NCI-H1048 (cell line): ENCODE results near the gene HTR1B.

Experiments
- DNase-seq: peaks from one replicate; lab custom pipeline; 2025; lab: John Stamatoyannopoulos, UW

The HTR1B gene

DNA sequence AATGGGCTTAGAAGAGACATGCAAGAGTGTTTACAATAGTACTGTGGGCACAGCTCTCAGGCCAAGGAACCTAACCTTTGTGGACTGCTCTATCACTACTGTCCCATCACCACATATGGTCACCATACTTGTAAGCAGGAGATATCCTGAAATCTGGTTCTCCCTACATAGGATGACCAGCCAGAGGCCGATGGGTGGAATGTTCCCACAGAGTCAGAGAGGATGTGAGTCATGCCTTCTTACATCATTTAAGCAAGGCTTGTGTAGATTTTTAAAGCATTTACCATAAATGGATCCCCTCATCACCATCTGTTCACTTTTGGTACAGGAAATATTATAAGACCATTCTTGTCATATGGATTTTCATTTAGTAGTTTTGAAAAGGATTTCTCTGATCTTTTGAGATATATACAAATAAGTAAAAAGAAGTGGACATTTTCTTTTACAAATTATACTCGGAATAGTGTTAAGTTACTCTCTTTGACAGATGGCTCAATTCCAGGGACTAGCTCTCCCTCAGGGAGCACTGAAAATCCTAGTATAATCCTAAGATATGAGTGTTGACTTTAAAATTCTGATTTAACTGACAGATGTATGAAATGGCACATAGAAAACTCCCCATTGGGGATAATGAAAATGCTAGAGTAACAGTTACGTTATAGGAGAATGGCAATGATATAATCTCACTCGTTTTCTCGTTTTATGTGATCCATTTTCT, 6.6 kb downstream of the HTR1B start:
- DNase-seq, result no peak

- DNase-seq, result no peak
These were observed 8.0 kb downstream of the HTR1B start for GRCh38 chr6:77455271-77455670.

DNA sequence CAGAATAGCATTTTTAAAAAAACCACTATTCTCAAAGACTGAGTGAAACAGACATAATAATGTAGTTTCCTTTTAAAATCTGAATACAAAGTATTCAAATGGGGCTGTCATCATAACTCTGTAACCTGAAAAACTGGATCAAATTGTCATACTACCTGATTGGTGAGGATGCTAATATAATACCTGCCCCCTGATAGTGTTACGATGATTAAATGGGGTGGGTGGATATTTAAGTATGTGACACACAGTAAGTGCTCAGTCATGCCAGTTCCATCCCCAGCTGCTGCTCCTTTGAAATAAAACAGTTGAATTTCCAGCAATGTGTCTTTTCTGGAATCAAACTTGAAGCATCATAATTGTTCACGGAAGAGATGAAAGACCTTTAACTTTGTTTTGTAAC, 8.9 kb downstream of the HTR1B start:
- DNase-seq, result no peak

- DNase-seq, result no peak
These were observed 11.8 kb downstream of the HTR1B start for GRCh38 chr6:77451466-77451865.

GRCh38 chr6:77450924-77451323, 12.4 kb downstream of the HTR1B start:
- DNase-seq, result no peak

DNA sequence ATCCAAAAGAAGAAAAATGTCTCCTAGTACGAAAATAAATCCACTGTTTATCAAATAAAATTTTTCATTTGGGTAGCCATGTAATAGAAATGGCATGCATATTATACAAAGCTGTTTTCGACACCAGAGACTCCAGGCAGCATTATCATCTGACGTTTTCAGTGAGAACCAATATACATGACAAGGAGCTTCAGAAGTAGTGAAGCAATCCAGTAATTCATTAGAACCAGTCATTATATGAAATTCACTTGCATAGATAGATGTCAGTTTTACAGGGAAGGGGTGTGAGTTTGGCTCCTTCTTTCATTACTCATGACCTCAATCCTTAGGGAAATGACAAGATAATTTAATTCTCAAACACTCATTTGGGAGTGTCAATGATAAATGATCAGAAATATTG, 14.7 kb downstream of the HTR1B start:
- no peak for DNase-seq

GRCh38 chr6:77447254-77447653, 16.0 kb downstream of the HTR1B start:
- no peak for DNase-seq

GRCh38 chr6:77446249-77446648, 17.0 kb downstream of the HTR1B start:
- no peak for DNase-seq

- no peak for DNase-seq
These were observed 18.1 kb downstream of the HTR1B start for GRCh38 chr6:77445214-77445613.

DNA sequence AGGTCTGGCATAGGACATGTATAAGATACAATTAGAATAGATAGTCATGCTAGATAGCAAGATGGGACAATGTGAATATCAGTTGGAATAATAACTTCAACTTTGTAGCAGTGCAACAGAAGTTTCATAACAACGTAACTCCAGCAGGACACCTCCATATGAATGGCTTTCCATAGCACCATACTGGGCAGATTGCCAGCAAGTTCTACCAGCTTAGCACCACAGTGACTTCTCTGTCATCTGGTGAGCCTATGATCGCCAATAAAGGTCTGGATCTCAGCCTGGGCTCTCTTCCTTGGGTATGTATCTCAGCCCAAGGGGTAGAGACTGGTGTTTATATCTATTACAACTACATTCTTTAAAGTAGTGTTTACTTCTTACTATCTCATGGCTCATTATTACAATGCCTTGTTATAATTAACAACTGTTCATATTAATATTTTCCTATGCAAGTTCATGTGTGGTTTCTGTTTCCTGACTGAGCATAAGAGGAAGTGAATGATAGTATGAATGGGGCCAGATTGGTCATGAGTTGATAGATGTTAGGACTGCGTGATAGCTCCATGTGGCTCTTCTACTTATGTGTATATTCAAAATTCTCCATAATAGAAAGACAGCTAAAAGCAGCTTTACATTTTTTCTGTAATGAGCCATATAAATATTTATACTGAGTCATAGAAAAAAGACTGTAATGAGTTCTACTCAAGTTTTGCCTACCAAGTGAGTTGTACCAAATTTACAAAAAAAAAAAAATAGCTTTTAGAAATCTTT, 22.9 kb downstream of the HTR1B start:
- DNase-seq, result no peak

DNA sequence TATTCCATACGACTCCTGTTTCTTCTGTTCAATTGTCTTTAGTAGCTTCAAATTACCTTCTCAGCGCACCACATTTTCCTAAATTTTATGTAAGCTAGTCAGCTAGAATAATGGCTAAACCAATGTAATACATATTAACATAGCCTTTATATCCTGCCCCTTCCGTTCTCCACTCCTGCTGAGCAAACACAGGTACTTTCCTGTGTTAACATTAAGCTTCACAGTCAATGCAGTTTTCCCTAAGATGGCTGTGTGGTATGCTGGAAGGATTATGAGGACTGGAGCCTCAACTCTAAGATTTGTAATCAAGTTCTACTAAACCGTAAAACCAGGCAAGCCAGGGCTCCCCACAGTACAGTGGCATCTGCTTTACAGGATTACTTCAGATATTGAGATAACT, 29.4 kb downstream of the HTR1B start:
- DNase-seq, result no peak

DNA sequence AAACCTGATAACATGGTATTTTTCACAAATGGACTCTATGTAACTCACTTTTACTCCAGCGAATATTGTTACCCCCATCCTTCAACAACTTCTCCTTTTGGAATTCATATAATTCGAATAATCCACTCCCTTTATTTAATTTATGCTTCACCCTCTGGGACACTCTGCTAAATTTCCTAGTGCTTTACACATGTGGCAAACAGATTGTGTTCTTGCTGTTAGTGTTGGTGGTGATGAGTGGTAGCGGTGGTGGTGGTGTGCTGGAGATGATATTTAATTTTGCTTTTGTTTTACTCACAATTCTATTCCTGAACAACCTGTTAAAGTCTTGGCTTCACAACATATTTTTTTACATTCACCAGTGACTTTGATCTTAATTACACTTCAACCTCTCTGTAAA, 32.8 kb downstream of the HTR1B start:
- DNase-seq, result no peak

- no peak for DNase-seq
These were observed 37.6 kb downstream of the HTR1B start for GRCh38 chr6:77425671-77426070.

DNA sequence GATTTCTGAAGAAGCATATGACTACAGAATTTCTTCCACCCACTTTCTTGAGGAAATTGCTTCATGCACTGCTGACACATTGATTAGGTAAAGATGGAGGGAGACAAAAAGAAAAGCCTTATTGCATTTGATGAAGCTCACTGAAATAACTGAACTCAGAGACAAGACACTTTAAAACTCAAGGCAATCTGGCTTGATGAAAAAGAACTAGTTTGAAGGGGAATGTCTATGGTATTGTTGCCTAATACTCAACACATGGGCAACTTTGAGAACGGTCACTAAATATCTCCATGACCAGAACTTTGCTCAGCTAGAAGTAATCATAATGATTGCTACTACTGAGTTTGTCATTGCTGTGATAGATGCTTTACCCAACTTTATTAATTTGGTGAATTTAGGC, 38.1 kb downstream of the HTR1B start:
- DNase-seq, result no peak

DNA sequence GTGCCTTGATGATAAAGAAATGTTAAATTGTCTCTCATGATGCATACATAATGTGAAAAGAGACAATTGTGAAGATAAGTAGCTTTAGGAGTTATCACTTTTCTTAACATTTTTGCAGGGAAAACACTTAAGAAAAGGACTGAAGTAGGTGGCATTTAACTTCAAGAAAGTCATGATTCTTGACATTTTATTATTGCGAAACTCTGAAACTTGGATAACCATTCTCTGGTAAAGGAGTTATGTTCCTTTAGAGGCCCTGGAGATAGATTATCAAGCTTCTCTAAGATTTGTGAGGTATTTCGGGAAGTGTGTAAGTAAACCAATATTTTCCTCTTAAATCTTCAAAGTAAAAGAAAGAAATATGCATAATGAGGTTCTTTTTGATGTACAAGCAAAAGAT, 38.5 kb downstream of the HTR1B start:
- DNase-seq, result no peak

- DNase-seq, result no peak
These were observed 46.5 kb downstream of the HTR1B start for GRCh38 chr6:77416839-77417238.

GRCh38 chr6:77415706-77416105, 47.6 kb downstream of the HTR1B start:
- no peak for DNase-seq
